Activated CD4-positive, CD25-positive, alpha-beta regulatory T cell treated with anti-CD3 and anti-CD28 coated beads, Interleukin-2, amount 50 U/mL, for 24 hours (primary cell): ENCODE results near the gene RNF13.

ENCODE experiments used
- ATAC-seq, 2 donors: fragments of 150-1000 bp; cut with Tn5 transposase; one replicate each; pipeline ENCODE4 v1.10.0; 2021; ENCODE audit warnings: mild to moderate bottlenecking in 1 of 2, moderate library complexity in 1 of 2

RNF13 gene, protein sequence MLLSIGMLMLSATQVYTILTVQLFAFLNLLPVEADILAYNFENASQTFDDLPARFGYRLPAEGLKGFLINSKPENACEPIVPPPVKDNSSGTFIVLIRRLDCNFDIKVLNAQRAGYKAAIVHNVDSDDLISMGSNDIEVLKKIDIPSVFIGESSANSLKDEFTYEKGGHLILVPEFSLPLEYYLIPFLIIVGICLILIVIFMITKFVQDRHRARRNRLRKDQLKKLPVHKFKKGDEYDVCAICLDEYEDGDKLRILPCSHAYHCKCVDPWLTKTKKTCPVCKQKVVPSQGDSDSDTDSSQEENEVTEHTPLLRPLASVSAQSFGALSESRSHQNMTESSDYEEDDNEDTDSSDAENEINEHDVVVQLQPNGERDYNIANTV

DNA sequence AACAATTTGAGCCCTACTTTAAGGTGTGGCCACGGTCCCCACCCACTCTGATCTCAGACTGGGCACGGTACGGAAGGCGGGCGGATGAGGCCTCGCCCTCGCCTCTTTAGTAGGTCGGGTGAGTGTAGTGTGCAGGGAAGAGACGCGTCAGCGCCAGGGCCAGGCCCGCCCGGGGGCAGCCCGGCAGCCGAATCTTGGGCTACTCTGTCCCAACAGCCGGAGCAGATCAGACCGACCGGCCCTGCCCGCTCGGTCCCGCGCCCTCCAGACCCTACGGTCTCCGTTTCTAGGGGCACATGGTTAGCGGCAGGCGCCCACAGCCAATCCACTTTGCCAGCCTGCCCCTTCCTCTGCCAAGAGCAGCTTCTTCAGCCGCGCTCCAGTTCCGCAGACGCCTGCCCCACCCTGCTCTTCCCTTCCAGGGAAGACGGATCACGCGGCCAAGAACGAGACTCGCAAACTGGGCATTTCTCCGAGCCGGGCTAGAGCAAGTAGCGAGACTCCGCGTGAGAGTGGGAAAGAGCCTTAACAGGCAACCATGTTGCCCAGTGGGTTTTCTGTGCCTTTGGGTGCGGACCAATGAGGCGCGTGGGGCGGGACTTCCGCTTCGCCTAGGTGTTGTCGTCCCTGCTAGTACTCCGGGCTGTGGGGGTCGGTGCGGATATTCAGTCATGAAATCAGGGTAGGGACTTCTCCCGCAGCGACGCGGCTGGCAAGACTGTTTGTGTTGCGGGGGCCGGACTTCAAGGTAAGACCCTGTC is at the start of gene RNF13:
TSS of gene RNF13 (plus strand) at position 610 of the 761 bp plus-strand sequence. CDS start 32,812 bp downstream, outside the sequence.
- ATAC-seq = peak; percentile 94 to 96

GRCh38 chr3:149763565-149764195 is 49.3 kb upstream of the RNF13 start:
- no peak for ATAC-seq

GRCh38 chr3:149764302-149764701 is 48.7 kb upstream of the RNF13 start:
- ATAC-seq = no peak

DNA sequence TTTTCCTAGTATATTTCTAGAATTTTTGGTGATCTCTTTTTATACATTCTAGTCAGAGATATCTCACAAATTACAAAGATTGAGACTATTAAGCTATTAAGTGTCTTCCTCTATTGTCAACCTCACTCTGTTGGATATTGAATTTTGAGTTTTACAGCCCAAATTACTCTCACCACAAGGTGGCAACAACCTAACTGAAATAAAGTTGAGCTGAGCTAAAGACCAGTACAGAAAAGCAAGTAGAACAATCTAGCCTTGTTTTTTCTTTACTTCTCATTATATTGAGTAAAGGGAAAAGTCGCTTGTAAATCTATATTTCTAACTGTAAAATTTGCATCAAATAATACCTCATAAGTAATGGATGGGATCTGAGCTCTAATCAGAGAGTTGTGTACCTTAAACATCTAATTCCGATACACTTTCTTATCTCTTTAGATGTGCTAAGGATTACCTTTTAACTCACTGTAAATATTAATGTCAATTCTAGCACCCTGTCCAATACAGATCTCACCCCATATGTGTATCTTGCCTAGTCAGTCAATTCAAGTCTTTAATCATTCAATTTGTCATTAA is 47.2 kb upstream of the RNF13 start:
- no peak for ATAC-seq

DNA sequence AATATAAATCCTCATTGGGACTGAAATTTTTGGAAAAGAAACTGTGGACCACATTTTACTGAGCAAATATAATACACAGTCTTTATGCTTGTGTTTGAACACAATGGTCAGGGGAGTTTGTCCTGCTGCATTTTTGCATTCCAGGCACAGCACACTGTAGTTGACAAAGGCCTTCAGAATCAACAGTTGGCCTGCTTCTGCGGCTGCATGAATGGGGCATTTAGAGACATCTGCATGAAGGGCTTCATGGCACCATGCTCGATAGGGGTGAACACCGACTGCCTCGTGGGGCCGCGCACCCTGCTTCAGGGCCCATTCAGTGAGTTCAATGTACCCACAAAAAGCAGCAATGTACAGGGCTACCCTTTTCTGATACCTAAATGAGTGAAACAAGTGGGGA is 45.3 kb upstream of the RNF13 start:
- no peak for ATAC-seq

GRCh38 chr3:149768704-149769103 is 44.3 kb upstream of the RNF13 start:
- no peak for ATAC-seq

- ATAC-seq = no peak
Observed at GRCh38 chr3:149770246-149770645, 42.8 kb upstream of the RNF13 start.

DNA sequence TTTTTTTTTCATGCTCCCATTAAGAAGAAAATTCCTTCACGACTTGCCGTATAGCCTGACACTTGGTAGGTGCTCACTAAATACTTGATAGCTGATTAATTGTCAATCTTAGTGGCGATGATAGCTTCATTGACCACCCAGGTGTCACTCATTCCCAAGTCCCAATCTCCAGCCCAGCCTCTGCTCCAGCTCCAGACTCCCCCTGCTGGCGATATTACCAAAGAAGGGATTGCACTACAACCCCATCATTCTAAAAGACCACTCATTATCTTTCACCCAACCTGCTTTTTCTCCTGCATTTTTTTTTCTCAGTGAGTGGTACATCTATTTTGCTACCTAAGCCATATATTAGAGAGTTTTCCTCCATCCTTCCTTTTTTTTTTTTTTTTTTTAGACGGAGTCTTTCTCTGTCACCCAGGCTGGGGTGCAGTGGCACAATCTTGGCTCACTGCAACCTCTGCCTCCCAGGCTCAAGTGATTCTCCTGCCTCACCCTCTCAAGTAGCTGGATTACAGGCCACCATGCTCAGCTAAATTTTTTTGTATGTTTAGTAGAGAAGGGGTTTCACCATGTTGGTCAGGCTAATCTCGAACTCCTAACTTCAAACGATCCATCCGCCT is 41.3 kb upstream of the RNF13 start:
- no peak for ATAC-seq

DNA sequence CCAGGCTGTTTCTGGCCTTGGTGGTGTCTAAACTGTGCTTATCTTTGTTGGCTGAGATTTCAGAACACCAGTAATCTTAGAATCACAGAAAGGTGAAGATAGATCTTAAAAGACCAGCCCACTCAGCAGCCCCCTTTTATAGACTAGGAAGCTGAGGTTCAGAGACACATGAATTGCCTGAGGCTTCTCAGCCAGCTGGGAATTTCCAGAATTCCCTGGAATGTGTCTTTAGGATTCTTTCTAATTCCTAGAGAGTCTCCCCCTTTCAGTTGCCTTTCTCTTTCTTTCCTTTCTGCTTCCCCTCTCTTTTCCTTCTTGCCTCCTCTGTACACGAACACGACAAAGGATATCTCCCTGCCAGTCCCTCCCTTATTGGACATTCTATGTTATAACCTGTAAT is 40.2 kb upstream of the RNF13 start:
- no peak for ATAC-seq

DNA sequence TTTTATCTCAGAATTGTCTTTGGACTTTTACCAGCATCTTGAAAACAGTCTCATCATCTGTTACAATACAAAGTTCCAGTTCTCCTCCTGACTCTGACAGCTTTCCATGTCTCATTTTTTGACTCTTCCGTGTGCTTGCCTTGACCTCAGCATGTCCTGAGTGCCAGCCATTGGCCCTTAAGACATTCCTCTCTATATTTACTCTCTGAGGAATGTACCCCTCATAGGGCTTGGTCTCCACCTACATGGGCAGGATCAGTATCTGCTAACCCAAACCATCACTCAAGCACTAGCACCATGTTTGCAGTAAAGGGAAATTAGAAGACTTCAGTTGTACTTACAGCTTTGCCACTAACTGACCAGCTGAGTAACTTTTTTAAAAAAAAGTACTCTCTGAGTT is 36.8 kb upstream of the RNF13 start:
- no peak for ATAC-seq

DNA sequence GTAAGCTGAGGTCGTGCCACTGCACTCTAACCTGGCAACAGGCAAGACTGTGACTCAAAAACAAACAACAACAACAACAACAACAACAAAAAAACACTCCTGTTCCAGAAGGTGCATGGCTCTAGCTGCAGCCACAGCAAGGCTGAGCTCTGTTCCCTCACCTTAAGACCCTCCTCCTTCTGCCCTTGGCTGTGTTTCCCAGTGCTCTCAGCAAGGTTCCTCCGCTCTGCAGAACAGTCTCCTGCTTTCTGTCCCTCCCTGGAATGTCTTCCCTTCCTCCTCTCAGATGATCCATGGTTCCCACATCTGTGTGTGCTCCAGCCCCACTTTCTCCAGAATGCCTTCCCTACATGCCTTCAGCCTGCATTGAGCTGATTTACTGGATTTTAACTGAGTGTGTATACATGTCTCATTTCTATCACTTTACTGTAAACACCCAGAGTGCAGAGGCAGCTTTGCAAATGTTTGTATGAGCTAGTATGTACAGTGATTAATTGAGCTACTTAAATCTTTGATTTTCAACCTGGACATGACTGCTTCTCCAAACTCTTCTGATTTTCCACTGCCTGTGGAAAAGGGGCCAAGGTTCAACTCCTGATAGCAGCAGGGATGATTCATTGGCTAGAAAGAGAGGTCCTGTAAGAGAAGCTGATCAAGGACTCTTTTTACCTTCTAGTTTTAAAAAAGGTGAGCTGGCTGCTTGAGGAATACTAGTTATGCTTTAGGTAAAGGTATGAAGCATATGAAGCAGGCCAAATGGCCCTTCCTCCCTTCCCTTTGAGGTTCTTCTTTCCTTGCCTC is 35.4 kb upstream of the RNF13 start:
- ATAC-seq = no peak

DNA sequence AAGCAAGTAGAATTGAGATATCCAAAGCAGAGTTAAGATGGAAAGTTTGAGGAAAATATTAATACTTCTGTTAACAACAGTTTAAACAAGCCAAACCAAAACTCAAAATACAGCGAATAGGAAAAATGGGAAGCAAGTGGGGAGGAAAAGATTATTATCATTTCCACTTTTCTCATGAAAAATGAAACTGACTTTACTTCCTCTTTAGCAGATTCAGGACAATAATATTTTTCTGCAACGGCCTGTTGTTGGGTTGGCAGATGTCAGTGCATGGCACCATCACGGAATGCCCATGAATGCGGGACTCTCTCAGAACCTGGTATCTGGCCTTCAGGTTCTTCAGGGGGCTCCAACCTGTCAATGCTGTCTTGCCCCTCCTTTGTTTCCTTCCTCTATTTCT is 31.8 kb upstream of the RNF13 start:
- no peak for ATAC-seq

- ATAC-seq = no peak
Observed at GRCh38 chr3:149781741-149782140, 31.3 kb upstream of the RNF13 start.

- ATAC-seq = no peak
Observed at GRCh38 chr3:149783576-149783975, 29.4 kb upstream of the RNF13 start.

DNA sequence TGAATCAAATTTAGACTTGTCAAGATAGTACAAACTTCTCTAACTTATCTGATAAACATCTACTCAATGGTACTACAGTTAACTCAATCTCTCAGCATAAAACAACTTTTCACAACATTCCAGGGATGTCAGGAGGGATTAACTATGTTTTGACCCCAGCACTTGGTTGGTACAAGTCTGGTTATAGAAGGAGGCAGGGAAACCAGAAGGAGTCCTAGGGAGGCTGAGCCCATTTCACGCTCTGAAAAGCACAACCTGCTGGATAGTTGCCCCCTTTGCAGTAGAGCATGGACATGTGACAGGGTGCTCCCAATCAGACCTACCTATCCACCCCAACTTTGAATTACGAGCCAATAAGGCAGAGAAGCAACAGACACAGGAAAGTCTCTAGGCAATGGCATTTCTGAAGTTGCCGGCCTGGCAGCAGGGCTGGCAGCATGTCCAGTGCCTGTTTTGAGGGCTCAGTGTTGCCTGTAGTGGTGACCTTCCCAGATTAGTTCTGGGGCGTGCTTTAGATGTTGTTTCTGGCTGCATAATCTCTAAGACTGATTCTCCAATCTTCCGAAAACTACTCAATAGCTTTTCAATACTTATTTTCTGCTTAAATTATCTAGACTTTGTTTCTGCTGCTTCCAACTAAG is 28.8 kb upstream of the RNF13 start:
- no peak for ATAC-seq

DNA sequence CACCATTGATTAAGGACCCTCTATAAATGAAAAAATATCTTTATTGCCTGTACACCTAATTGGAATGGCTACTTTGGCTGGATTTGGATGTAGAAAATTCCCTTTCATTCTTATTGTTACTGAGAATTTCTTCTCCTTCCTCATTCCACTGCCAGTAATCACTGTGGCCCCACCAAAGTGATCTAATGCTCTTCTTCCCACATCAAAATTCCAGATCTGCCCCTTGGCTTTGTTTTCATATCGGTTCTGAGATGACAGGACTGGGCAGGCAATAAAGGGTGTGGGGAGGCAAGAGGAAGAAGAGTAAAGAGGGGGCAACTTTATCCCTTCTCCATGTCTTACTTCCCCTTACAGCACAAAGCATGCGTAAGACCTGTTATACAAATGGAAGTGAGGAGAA is 22.7 kb upstream of the RNF13 start:
- no peak for ATAC-seq

- ATAC-seq = no peak
Observed at GRCh38 chr3:149790698-149791097, 22.3 kb upstream of the RNF13 start.

GRCh38 chr3:149792452-149793270 is 20.4 kb upstream of the RNF13 start, which contains the start of gene ANKUB1:
TSS of gene ANKUB1 (minus strand) at chr3:149792554. CDS start at chr3:149792366, 188 bp downstream.
- no peak for ATAC-seq

GRCh38 chr3:149796026-149796425 is 17.0 kb upstream of the RNF13 start:
- no peak for ATAC-seq

DNA sequence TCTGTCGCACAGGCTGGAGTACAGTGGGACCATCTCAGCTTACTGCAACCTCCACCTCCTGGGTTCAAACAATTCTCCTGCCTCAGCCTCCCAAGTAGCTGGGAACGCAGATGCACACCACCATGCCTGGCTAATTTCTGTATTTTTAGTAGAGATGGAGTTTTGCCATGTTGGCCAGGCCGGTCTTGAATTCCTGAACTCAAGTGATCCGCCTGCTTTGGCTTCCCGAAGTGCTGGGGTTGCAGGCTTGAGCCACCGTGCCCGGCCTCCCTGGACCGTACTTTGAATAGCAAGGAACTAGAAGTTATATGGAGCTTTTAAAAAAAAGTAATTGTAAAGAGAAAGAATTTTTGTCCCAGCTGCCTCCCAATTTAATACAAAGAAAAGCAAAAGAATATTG is 12.3 kb upstream of the RNF13 start:
- ATAC-seq = no peak
